Ecto neural progenitor cell (in vitro differentiated cells): ENCODE measurements around the gene HOXD3.

ENCODE experiments used
- DNase-seq: peaks from one replicate; pipeline ENCODE4 v3.0.0-alpha.2; 2018; ENCODE audit warnings: low spot score

HOXD3 gene

DNA sequence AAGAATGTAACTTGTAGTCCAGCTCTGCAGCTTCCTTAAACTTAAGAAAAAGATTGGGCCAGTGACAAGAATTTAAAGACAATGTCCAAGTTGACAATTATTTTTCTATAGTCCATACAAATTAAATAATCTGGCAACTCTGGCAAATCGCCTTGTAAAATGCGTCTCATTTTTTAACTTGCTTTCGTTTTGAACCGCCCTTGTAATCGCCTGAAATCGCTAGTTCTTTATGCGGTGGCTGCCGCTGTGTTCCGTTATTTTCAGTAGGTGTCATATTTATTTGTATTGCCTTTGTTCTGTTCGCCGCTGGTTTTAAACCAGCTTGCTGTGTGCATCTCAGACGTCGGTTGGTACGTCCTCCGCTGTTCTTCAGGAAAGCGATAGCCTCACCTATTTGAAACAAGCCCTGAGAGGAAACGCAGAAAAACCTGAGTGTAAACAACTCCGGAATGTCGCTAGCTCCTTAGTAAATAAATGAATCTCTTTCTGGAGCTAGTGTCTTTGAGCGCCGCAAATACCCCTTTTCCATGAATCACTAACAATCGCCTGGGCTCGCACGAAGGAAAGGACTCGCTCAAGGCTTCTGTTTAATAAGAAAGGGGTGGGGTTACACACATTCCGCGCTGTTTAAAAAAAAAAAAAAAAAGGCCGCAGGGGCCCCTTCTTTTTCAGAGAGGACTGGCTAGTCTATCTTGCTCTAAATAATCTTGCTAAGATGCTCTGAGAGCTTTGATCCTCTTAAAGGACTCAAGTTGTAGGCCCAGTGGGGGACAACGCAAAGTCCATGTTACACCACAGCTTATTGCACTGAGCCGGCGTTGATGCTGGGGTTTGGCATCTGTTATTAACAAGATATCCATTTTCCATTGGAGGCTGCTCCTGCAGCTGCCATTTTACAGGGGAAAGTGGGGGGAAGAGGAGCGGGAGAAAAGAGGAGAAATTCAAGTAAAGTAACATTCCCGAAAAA lies 24.6 kb upstream of the HOXD3 start:
- peak; percentile 49 for DNase-seq

DNA sequence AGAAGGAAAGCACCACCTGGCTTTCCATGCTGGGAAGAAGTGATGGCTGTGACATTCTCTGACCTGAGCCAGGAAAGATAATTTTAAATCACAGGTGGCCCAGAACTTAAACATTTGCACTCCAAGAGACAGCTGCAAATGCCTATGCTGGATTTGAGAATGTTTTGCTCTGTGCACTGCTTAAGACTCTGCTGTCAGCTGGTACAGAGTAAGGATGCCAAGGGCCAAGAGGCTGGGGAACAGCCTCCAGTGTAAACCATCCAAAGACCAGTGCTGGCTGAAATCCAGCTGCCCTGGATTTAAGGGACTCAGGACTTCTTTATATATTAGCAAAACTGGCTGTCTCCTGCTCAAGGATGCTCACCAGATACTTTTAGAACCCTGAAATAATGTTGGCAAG lies 23.7 kb upstream of the HOXD3 start:
- no peak for DNase-seq

DNA sequence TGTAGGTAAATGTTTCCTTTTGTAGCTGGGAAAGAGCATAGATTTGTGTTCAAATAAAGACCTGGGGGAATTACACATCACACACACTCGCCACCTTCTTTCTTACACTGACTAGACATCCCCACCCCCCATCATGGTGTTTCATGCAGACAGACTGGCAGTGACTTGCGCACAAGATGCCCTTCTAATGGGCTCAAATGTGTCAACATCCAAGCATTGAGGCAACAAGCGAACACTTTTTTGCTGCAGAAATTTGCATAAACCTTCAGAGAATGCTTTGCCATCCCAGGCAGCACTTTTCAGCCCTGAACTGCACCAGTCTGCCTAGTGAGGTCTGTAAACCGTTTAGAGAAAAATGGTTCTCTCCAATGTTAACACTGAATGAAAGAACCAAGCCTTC lies 23.1 kb upstream of the HOXD3 start:
- no peak for DNase-seq

DNA sequence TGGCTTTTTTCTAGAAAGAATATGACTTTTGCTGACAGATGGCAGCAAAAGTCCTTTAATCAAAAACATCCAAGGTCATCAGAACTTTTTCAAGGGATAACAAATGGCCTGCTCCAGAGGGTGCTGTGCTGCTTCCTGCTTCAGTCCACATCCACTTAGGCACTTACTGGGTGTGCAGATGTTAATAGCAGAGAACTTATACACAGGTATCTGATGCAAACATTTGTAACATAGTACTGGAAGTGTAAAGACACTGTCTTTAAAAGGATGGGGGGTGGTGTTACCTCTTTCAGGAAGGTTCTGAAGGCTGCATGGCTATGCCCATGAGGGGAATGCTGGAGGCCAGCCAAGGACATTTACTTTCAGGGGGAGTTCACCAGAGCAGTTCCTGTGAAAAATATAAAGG lies 22.1 kb upstream of the HOXD3 start:
- DNase-seq: no peak

DNA sequence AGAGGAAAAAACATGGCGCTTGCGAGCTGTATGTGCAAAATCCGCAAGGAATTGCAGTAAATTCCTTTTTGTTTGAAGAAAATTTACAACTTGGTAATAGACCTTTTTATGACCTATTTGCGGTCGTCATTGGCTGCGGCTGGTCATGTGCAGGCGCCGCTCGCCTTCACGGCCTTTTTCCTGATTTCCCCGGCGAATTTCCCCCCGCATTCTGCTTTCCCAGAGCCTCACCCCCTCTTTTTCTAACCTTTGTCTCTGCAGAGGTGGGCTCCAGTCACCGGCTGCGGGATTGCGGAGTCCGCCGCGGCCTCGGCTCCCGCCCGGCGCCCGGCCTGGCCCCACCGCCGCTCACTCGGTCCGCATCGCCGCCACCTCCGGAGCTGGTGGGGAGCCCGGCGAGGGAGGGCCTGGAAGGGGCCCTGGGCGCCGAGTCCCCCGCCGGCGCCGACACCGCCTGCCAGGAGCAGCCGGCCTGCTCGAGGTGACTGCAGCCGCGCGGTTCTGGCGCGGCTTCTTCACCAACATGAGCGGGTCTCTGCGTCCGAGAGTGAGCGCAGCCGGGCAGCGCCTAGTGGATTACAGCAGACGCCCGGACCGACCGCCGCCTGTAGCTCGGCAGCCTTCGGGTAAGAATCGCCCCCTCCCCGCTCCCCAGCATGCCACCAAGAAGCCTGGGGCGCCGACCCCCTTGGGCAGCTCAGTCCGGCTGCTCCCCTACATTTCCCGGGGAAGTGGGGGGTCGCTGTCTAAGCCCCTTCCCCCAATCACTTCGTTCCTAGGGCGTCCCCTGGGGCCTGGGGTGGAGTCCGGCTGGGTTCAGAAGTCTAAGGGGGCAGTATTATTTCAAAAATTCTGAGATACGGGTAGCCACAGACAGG lies 20.5 kb upstream of the HOXD3 start:
- peak; percentile 63 for DNase-seq

DNA sequence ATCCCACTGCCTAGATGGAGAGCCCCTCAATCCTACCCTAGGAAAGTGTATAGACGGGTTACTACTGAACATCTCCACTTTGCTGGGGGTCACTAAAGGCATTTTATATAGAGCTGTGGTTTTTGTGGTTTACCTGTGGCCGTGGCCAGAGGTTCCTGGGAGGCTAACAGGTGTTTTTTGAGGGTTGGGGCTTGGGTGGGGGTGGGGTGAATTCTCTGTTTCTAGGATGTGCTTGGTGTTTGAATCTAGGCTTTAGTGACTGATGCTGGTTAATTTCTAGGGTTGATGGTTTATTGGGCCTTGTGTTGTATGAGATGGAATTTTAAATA lies 19.9 kb upstream of the HOXD3 start:
- DNase-seq: no peak

DNA sequence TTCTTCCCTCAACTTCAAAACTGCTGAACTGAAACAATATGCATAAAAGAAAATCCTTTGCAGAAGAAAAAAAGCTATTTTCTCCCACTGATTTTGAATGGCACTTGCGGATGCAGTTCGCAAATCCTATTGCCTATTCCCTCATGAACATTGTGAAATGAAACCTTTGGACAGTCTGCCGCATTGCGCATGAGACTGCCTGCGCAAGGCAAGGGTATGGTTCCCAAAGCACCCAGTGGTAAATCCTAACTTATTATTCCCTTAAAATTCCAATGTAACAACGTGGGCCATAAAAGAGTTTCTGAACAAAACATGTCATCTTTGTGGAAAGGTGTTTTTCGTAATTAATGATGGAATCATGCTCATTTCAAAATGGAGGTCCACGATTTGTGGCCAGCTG lies 19.2 kb upstream of the HOXD3 start:
- no peak for DNase-seq

DNA sequence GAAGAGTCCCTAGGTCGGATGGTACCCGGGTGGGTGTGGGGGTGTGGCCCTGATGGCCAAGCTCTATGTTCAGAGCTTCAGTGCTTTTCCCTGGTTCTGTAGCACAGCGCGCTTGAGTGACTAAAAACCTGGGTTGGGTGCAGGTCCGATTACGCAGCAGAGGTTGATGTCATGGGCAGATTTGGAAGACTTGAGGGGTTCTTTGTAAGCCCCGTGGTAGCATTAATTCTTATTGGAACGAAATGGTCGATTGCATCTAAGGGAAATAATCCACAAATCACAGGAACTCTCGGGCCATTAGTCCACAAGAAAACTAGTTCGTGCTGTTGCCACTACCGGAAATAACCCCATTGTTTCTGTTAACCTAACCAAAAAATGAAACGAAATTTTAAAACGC lies 18.6 kb upstream of the HOXD3 start:
- DNase-seq: no peak

DNA sequence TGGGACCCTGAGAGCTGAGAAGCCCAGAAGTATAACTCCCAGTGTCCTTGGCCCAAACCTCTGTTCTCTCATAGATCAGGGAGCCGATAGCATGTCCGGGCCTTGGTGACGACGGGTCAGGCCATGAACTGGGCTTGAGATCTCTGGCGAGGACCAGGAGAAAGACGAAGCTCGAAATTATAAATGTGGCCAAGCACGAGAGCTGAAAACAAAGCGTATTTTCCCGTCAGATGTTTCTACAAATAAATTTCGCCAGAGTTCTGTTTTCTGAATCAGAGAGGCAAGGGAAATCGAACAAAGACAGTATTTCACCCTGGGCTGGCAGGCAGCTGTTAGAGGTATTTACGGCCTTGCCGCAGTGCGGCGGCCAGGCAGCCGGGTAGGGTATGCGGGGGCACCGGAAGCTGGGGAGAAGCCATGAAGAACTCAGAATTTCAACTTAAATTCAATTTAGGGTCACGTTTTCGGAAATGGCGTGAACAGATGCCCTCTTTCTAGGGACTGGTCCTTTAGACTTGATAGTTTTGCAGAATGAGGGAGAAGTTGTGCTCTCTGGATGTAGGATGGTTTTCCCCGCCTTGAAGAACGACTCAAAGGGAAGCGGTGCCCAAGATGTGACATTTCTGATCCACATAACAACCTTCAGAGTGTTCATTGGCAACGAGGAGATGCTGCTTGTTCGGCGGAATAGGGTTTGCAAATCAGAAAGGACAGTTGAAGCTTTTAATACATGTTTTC lies 18.0 kb upstream of the HOXD3 start:
- DNase-seq: no peak

DNA sequence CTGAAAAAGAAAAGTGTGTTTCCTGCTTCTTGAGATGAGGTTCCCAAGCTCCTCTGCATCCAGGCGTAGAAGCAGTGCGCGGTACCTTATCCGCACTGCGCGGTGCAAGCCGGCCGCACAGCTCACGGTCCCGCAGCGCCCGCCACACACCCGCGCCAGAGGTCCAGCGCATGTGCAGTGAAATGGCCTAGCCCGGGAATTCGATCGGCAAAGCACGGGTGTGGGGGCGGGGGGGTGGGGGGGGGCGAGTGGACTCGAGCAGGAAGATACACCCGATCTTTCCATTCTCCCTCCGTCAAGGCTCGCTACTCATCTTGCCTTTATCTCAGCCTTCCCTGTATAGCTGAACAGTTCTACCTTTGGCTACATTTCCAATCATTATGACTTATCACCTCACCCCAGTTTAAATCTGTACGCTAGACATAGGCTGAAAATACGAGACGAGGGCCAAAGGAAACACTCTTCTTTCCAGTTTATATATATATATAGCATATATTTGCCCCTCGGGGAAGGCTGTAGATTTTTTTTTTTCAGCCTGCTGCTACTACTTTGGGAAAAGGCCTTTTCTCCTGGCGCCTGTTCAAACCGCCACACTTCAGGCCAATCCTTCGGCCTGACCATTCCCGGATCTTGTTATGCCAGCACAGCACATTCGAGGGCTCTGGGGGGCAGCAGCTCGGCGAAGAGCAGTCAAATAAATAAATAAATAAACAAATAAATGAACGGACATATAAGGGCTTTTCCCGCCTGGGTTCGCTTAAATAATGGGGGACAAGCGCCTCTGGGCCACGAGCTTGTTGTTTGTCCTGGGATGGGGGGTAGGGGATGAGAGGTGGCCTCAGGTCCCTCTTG lies 17.2 kb upstream of the HOXD3 start:
- DNase-seq: no peak

DNA sequence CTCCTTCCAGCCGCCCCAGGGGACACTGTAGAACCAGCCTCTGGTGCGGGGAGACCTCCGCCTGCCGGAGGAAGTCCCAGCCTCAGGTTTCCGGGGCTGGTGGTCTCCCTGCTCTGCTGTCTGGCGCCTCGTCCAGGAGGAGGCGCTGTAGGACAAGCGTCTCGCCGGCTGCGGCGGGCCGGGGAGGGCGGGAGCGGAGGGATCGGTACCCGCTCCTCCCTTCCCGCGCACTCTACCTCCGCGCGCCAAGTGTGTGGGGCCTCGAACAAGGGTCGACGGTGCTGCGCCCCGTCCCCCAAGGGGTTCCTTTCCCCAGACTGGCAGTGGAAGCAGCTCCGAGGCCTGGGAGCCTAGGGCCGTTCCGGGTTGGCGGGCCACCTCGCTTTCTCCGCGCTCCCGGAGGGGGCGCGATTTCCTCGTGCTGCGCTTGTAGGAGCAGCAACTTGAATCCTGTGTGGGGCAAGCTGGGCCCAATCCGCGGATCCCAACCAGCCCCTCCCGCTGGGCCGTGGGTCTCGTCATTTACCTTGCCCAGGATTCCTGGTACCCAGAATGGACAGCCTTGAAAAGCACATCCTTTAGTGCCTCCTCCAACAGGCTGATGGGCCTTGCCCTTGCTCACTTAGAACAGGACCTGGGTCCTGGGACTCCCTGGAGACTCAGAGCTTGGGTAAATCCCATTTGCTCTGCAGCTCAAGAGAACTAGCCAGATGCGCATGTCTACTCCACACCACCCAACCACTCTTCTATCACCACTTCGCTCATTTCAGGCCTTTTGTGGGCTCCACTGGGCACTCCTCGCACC lies 16.4 kb upstream of the HOXD3 start:
- peak; percentile 91 for DNase-seq

DNA sequence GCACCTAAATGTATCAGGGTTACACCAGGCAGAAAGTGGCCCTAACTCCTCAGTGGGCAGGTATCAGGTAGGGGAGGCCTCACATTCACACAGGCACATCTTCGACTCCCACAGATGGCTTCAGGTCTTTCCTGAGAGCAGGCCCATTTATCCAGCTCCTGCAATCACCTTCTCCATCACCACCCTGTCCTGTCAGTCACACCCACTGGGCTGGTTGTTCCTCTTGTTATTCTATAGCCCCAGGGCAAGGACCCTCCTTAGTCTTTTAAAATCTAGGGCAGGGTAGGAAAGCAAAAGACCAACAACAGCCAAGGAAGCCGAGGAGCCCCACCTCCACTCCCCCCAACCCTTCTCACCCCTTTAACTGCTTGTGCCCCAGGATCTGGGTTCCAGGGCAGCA lies 14.8 kb upstream of the HOXD3 start:
- no peak for DNase-seq

DNA sequence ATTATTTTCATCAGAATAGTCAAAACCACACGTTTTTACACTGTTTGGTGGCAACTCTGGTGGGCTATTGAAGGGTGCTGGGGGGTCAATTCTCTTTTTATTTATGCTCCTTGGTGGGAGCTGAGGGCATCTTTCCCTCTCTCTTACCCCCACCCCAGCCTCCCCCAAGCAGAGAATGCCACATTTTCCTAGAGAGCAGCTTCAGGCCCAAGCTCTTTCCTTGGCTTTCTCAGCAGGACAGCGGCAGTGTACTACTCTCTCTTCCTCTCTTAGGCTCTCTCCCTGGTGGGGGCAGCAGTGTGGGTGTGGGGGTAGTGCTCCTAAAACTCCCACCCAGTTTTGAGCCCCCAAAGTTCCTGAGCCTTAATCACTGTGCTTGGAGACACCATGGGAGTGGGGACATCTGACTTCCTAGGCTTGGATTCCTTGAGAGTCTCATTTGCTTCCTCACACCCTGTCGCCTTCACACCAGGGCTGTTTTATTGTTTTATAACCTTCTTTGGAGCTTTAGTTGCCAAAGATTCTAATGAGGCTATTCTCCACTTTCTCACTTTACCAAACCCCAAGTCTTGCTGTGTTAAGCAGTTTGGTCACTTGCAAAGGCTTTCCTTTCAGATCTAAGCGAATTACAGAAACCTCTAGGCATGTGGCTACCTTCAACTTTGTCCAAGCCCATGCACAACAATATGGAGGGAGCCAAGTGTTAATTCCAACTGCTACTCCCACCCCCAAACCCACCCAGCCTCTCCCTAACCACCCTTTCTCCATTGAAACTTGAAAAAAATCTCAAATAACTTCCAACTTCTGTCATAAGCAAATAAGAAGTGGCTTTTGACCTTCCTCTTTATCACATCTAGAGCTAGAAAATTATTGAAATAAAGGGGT lies 11.8 kb upstream of the HOXD3 start:
- no peak for DNase-seq

DNA sequence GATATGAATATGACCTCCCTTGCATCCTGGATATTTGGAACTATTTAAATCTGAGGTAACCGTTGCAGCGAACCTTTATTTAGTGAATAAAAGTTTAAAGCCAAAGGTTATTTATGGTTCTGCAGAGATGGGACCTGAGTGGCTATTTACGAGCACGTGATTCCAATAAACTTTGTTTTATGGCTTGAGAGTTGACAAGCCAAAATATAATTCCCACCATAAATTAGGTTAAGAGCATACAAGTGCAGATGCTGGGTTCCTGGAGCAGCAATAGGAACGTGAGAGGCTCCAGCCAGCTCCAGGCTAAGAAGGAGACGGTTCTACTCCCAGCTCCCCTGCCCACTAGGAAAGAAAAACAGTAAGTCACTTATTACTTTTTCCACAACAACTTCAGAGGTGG lies 11.0 kb upstream of the HOXD3 start:
- DNase-seq: no peak

DNA sequence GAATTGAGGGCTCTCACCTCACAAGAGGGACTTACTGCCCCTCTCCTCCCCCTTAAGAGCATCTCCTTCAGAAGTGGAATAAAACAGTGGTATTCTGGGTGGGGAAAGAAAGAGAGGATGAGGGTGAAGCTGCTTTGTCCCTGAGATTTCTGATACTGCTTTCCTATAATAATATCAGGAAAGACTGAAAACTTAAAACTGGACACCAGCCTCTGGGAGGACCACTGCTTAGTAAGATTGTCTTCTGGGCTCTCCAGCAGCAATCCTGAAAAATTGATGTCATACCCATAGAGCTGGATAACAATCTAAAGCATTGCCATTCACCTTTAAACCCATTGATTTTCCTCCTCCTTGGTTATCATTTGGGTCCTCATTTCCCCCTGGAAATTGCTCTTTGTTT lies 10.5 kb upstream of the HOXD3 start:
- DNase-seq: no peak

DNA sequence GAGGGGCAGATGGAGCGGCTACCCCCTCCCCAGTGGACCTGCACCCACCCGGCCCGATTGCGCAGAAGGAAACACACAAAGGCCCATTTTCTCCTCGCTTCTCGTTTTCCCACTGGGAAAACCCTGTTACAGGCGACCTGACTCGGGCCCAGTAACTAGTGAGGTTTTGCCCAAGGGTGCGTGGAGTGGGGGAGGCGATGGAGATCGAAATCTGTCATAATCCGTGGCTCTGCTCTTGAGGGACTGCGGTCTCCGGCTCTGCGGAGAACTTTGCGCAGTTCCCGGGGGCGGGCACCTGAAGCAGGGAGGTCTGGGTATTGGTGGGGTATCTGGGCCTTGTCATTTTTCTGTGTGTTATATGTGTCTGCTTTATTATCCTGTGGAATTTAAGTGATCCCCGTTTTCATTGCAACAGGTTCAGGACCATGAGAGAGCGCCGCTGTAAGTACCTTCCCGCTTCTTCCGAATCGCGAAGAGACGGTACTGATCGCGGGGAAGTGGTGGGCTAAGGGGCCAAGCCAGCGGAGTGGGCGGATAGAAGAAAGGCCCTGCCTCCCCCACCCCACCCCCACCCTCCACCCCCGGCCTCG lies 9.8 kb upstream of the HOXD3 start:
- no peak for DNase-seq

DNA sequence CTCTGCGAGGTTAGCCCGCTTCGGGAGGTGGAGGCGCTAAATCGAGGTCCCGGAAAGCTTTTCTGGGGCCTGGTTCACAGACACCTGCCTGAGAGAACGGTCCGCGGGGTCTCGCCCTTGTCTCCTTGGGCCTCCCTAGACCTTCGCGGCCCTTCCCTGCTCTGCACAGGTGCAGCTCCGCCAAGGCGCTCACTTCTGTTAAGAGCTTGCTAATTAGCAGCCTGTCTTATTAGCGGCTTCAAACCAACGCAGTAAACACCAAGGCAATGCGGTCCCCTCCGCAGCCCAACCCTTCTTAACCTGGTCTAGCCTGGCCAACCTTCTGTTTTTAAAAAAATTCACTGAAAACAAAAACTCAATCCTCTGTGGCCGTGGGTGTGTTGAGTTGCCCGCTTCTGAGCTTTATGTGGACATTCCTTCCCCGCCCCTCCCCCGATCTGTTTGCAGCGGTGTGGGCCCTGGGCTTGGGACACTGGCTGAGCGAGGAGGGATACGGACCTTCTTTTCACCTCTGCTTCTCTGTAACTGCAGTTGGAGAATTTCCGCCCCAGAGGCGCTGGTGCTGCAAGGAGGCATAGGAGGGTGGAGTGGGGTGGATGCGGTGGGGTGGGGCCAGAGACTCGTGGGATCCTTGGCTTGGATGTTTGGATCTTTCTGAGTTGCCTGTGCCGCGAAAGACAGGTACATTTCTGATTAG lies 9.2 kb upstream of the HOXD3 start:
- DNase-seq: no peak

DNA sequence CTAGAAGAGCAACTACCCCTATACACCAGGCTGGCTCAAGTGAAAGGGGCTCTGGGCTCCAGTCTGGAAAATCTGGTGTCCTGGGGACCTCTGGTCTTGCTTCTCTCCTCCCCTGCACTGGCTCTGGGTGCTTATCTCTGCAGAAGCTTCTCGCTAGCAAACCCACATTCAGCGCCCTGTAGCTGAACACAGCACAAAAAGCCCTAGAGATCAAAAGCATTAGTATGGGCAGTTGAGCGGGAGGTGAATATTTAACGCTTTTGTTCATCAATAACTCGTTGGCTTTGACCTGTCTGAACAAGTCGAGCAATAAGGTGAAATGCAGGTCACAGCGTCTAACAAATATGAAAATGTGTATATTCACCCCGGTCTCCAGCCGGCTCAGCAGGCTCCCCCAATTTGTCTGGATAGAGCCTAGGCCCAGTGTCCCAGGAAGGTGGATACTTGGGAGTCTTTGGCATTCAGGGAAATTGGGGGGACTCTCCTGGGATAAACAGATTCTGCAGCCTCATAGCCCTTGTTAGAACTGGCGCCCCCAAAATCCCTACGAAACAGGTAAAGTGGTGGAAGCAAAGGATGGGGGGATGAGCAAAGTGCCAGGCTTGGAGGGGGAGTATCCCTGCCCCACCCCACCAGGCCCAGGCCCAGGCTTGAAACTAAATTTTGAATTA lies 8.2 kb upstream of the HOXD3 start:
- no peak for DNase-seq
